Measurements from ENCODE around the gene SEMA7A. TPM values are rescaled to one million over a fixed set of nuclear protein-coding genes. Genes with fewer than 3 reads are reported as not detected.
"Not testable (repeated sequence)": the region's sequence is repeated elsewhere in the genome, so short reads cannot be mapped to it uniquely, and the experiment has no call there.

The SEMA7A gene
- polyA plus RNA-seq, 1 of the 3 experiments (the other 2 are of a cell fraction), result 1.3 TPM

DNA sequence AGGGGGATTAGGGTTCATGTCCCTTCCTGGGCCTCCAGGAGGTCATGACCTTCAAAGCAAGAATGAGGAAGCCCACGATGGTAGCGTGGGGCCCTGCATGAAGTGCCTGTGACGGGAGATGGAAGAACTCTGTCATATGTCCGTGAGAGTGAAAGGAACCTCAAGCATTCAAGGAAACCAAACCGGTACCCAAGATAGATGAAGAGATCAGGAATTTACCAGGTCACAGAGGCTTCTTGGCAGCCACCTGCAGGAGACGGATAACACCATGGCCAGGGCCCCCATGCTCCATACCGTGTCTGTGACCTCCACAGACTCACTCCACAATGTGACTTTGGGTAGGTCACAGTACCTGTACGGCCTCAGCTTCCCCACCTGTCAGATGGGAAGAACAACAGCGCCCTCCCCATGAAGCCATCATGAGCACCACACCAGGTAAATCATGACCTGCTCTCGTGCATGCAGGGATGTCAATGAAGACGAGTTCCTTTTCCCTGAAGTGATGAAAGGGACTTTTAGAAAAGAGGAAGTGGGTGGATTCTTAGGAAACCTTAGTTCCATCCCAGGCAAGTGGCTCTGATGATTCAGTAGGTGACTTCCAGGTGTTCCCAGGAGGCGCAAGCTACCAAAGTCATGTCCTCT, 43.0 kb downstream of the SEMA7A start:
- CTCF ChIA-PET, result interaction anchor here (0.7 to 3.8 kb wide), 9 partner anchors 8 to 378 kb away, joined by 3 to 22 read pairs (median 3); no protein-coding TSS in a partner anchor
- Histone ChIP-seq H3K4me3 (ENCODE audit: low read depth in 2 of 2, low read length in 1 of 2) (no peak overlapping the region), H2AFZ (ENCODE audit: low read depth) (no peak overlapping the region), H3K4me1 (ENCODE audit: control insufficient read depth in 1 of 2, insufficient read depth in 2 of 2, low read depth in 1 of 2, low read length in 1 of 2) (peaks cover 0 to 36% of the 10 kb centered on the region in 2 experiments; a peak in 1 of 4 replicates), H3K79me2 (ENCODE audit: insufficient read depth) (no peaks in the 10 kb centered on the region), H4K20me1 (ENCODE audit: insufficient read depth) (no peaks in the 10 kb centered on the region), H3F3A (replicated peaks; ENCODE audit: insufficient read depth) (no peaks in the 10 kb centered on the region), H3K9me3 (no peaks in the 10 kb centered on the region), H3K27me3 (ENCODE audit: insufficient read depth) (no peaks in the 10 kb centered on the region), H3K9ac (no peak overlapping the region), H3K9me2 (no peaks in the 10 kb centered on the region), H3K27ac (ENCODE audit: low read depth in 2 of 2, low read length in 1 of 2) (no peak overlapping the region), H3K4me2 (no peak overlapping the region), H3K36me3 (replicated peaks in 1 of 2; ENCODE audit: control insufficient read depth in 1 of 2, insufficient read depth in 2 of 2, low read length in 1 of 2) (no peaks in the 10 kb centered on the region)
- POLR2A ChIA-PET, result no interaction called here
- TF ChIP-seq, protein P1, sequence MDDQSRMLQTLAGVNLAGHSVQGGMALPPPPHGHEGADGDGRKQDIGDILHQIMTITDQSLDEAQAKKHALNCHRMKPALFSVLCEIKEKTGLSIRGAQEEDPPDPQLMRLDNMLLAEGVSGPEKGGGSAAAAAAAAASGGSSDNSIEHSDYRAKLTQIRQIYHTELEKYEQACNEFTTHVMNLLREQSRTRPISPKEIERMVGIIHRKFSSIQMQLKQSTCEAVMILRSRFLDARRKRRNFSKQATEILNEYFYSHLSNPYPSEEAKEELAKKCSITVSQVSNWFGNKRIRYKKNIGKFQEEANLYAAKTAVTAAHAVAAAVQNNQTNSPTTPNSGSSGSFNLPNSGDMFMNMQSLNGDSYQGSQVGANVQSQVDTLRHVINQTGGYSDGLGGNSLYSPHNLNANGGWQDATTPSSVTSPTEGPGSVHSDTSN (IDR thresholded peaks at IDR 0.05), result no peak
- TF ChIP-seq CHD2 (IDR thresholded peaks at IDR 0.05; ENCODE audit: low read length, partially characterized antibody), result no peak
- TF ChIP-seq, protein P2, sequence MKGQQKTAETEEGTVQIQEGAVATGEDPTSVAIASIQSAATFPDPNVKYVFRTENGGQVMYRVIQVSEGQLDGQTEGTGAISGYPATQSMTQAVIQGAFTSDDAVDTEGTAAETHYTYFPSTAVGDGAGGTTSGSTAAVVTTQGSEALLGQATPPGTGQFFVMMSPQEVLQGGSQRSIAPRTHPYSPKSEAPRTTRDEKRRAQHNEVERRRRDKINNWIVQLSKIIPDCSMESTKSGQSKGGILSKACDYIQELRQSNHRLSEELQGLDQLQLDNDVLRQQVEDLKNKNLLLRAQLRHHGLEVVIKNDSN (IDR thresholded peaks at IDR 0.05; ENCODE audit: borderline replicate concordance, low read depth), result no peak
- TF ChIP-seq, protein P3, sequence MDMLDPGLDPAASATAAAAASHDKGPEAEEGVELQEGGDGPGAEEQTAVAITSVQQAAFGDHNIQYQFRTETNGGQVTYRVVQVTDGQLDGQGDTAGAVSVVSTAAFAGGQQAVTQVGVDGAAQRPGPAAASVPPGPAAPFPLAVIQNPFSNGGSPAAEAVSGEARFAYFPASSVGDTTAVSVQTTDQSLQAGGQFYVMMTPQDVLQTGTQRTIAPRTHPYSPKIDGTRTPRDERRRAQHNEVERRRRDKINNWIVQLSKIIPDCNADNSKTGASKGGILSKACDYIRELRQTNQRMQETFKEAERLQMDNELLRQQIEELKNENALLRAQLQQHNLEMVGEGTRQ (IDR thresholded peaks at IDR 0.05; ENCODE audit: borderline replicate concordance, low read depth, low read length), result no peak
- WGBS (ENCODE audit: low lambda C conversion rate), result 87% methylated on average over 10 of the region's 12 CpGs
- DNase-seq, result no peak

DNA sequence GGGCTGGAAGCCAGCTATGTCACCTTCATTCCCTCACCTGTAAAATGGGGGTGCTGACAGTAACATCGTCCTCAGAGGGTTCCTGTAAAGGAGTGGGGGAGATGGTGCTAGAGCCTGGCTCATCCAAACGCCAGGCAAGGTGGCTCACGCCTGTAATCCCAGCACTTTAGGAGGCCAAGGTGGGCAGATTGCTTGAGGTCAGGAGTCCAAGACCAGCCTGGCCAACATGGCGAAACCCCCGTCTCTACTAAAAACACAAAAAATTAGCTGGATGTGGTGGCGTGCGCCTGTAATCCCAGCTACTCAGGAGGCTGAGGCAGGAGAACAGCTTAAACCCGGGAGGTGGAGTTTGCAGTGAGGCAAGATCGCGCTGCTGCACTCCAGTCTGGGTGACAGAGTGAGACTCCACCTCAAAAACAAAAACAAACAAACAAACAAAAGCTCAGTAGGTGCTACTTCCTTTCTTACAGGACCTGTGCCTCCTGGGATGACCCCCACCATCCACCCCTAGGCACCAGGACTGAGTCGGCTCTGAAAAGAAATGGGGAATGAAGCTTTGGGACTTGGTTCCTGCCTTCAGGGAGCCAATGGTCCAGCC, 43.6 kb downstream of the SEMA7A start:
- peaks cover 0 to 42% of the 10 kb centered on the region in 2 experiments; a peak in 1 of 4 replicates for H3K4me1 ChIP-seq (ENCODE audit: control insufficient read depth in 1 of 2, insufficient read depth in 2 of 2, low read depth in 1 of 2, low read length in 1 of 2)
- H3K9ac ChIP-seq; H2AFZ ChIP-seq (ENCODE audit: low read depth); POLR2A ChIA-PET; DNase-seq; H3K27ac ChIP-seq (ENCODE audit: low read depth in 2 of 2, low read length in 1 of 2); H3K4me2 ChIP-seq; H3K9me2 ChIP-seq; H3F3A ChIP-seq (replicated peaks; ENCODE audit: insufficient read depth); H3K4me3 ChIP-seq (ENCODE audit: low read depth in 2 of 2, low read length in 1 of 2); H3K9me3 ChIP-seq; H3K36me3 ChIP-seq (replicated peaks in 1 of 2; ENCODE audit: control insufficient read depth in 1 of 2, insufficient read depth in 2 of 2, low read length in 1 of 2); H3K79me2 ChIP-seq (ENCODE audit: insufficient read depth); H4K20me1 ChIP-seq (ENCODE audit: insufficient read depth); H3K27me3 ChIP-seq (ENCODE audit: insufficient read depth): not testable (repeated sequence)
- CTCF ChIA-PET, result interaction anchor here (0.7 to 3.8 kb wide), 9 partner anchors 8 to 379 kb away, joined by 3 to 22 read pairs (median 3); no protein-coding TSS in a partner anchor
- whole genome bisulfite sequencing (ENCODE audit: low lambda C conversion rate), result 90% methylated on average over 11 of the region's 11 CpGs
